OCI-LY1 (cell line): ENCODE results near the gene RPL38.

Experiments used
- H2AFZ ChIP-seq: fragments of 200-600 bp; sonication (generic), shearing (Covaris generic); 2 replicates; pipeline ENCODE4 v1.6.0; 2014; ENCODE audit warnings: antibody characterized with exemption, mild to moderate bottlenecking, low read length
- H3F3A ChIP-seq: fragments of 200-600 bp; sonication (generic), shearing (Covaris generic); 2 replicates; pipeline ENCODE4 v1.6.0; 2014; ENCODE audit warnings: mild to moderate bottlenecking, antibody characterized with exemption, low read length, moderate library complexity; ENCODE audit not compliant: insufficient read depth
- H3K27ac ChIP-seq: fragments of 200-600 bp; sonication (generic); 2 replicates; pipeline ENCODE4 v1.5.1; 2014; ENCODE audit warnings: low read length, mixed run types, mild to moderate bottlenecking, low read depth; ENCODE audit not compliant: poor library complexity, severe bottlenecking
- H3K27me3 ChIP-seq: fragments of 200-600 bp; sonication (generic); 2 replicates; pipeline ENCODE4 v1.6.0; 2014; ENCODE audit warnings: antibody characterized with exemption, mild to moderate bottlenecking, low read length, moderate library complexity; ENCODE audit not compliant: insufficient read depth
- H3K36me3 ChIP-seq: fragments of 200-600 bp; sonication (generic); 2 replicates; pipeline ENCODE4 v1.6.1; 2014; ENCODE audit warnings: mild to moderate bottlenecking, antibody characterized with exemption, low read length, moderate library complexity, mixed read lengths; ENCODE audit not compliant: insufficient read depth
- H3K4me1 ChIP-seq: fragments of 200-600 bp; sonication (generic); 2 replicates; pipeline ENCODE4 v1.5.1; 2014; ENCODE audit warnings: mild to moderate bottlenecking, low read length, moderate library complexity; ENCODE audit not compliant: insufficient read depth, severe bottlenecking
- H3K4me2 ChIP-seq: fragments of 200-600 bp; sonication (generic), shearing (Covaris generic); 2 replicates; pipeline ENCODE4 v1.6.1; 2014; ENCODE audit warnings: low read length
- H3K4me3 ChIP-seq: fragments of 200-600 bp; sonication (generic); 2 replicates; pipeline ENCODE4 v1.5.1; 2014; ENCODE audit warnings: low read length, low read depth, mild to moderate bottlenecking, mixed read lengths; ENCODE audit not compliant: poor library complexity, severe bottlenecking
- H3K79me2 ChIP-seq: fragments of 200-600 bp; shearing (Covaris generic); 2 replicates; pipeline ENCODE4 v1.6.1; 2016; ENCODE audit warnings: mixed run types, low read length, mixed read lengths; ENCODE audit not compliant: insufficient read depth
- H3K9ac ChIP-seq: fragments of 200-600 bp; sonication (generic), shearing (Covaris generic); 2 replicates; pipeline ENCODE4 v1.6.1; 2014; ENCODE audit warnings: mild to moderate bottlenecking, low read length, mixed read lengths
- H3K9me2 ChIP-seq: fragments of 200-600 bp; sonication (generic), shearing (Covaris generic); 2 replicates; pipeline ENCODE4 v1.6.1; 2014; ENCODE audit warnings: low read depth, mild to moderate bottlenecking, low read length, mixed read lengths
- H3K9me3 ChIP-seq: fragments of 200-600 bp; shearing (Covaris generic); 2 replicates; pipeline ENCODE4 v1.6.1; 2014; ENCODE audit warnings: low read length, mixed read lengths
- H4K20me1 ChIP-seq: fragments of 200-600 bp; sonication (generic), shearing (Covaris generic); 2 replicates; pipeline ENCODE4 v1.6.0; 2016; ENCODE audit warnings: mild to moderate bottlenecking, low read length; ENCODE audit not compliant: insufficient read depth
- EZH2 ChIP-seq: fragments of 200-600 bp; sonication (generic), shearing (Covaris generic); IDR thresholded peaks from 2 replicates; pipeline ENCODE4 v1.8.0; 2017; ENCODE audit warnings: borderline replicate concordance, mixed run types, mild to moderate bottlenecking, antibody characterized with exemption, low read length, moderate library complexity, mixed read lengths
- TF ChIP-seq, protein P1 (sequence below): fragments of 200-600 bp; sonication (generic), shearing (Covaris generic); IDR thresholded peaks from 2 replicates; pipeline ENCODE4 v1.5.1; 2017; ENCODE audit warnings: mild to moderate bottlenecking, antibody characterized with exemption, low read length, moderate library complexity, mixed read lengths

RPL38 gene

GRCh38 chr17:74163836-74164235 is 39.6 kb upstream of the RPL38 start:
- Histone ChIP-seq H3K9me3 (no peaks in the 10 kb centered on the region), H3K27ac (no peak overlapping the region), H3K9me2 (no peaks in the 10 kb centered on the region), H3K4me3 (no peak overlapping the region), H3K4me2 (no peak overlapping the region), H3K27me3 (no peaks in the 10 kb centered on the region), H2AFZ (no peak overlapping the region), H3K79me2 (no peaks in the 10 kb centered on the region), H4K20me1 (no peaks in the 10 kb centered on the region), H3K9ac (no peak overlapping the region), H3K4me1 (no peaks in the 10 kb centered on the region), H3K36me3 (no peaks in the 10 kb centered on the region), H3F3A (no peaks in the 10 kb centered on the region)
- TF ChIP-seq, protein P1, sequence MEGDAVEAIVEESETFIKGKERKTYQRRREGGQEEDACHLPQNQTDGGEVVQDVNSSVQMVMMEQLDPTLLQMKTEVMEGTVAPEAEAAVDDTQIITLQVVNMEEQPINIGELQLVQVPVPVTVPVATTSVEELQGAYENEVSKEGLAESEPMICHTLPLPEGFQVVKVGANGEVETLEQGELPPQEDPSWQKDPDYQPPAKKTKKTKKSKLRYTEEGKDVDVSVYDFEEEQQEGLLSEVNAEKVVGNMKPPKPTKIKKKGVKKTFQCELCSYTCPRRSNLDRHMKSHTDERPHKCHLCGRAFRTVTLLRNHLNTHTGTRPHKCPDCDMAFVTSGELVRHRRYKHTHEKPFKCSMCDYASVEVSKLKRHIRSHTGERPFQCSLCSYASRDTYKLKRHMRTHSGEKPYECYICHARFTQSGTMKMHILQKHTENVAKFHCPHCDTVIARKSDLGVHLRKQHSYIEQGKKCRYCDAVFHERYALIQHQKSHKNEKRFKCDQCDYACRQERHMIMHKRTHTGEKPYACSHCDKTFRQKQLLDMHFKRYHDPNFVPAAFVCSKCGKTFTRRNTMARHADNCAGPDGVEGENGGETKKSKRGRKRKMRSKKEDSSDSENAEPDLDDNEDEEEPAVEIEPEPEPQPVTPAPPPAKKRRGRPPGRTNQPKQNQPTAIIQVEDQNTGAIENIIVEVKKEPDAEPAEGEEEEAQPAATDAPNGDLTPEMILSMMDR: no peak
- TF ChIP-seq EZH2: no peak

- H4K20me1 ChIP-seq: no peaks in the 10 kb centered on the region
- TF ChIP-seq EZH2: no peak
- TF ChIP-seq, protein P1: no peak
- no peak overlapping the region for H3K9ac ChIP-seq
- no peaks in the 10 kb centered on the region for H3K79me2 ChIP-seq
- H3F3A ChIP-seq: no peaks in the 10 kb centered on the region
- H3K27me3 ChIP-seq: no peaks in the 10 kb centered on the region
- H3K36me3 ChIP-seq: no peaks in the 10 kb centered on the region
- H2AFZ ChIP-seq: no peak overlapping the region
- no peak overlapping the region for H3K4me3 ChIP-seq
- H3K9me2 ChIP-seq: no peaks in the 10 kb centered on the region
- no peak overlapping the region for H3K4me2 ChIP-seq
- no peaks in the 10 kb centered on the region for H3K4me1 ChIP-seq
- no peaks in the 10 kb centered on the region for H3K9me3 ChIP-seq
- no peak overlapping the region for H3K27ac ChIP-seq
Observed at GRCh38 chr17:74164446-74165045, 38.9 kb upstream of the RPL38 start.

- Histone ChIP-seq H3K27me3 (no peaks in the 10 kb centered on the region; the same call in 1 of the 2 replicates), H3K4me1 (no peaks in the 10 kb centered on the region), H2AFZ (no peak overlapping the region), H3K4me3 (no peak overlapping the region), H3K4me2 (no peak overlapping the region), H3K27ac (no peak overlapping the region), H3K9ac (no peak overlapping the region), H3F3A (no peaks in the 10 kb centered on the region), H3K9me3 (no peaks in the 10 kb centered on the region), H3K9me2 (no peaks in the 10 kb centered on the region), H3K79me2 (no peaks in the 10 kb centered on the region), H3K36me3 (no peaks in the 10 kb centered on the region), H4K20me1 (no peaks in the 10 kb centered on the region)
- TF ChIP-seq EZH2: no peak
- TF ChIP-seq, protein P1: no peak
Observed at GRCh38 chr17:74165797-74166365, 37.6 kb upstream of the RPL38 start.
